Stimulated activated CD4-positive, alpha-beta T cell treated with anti-CD3 and anti-CD28 coated beads, Interleukin-1b, Interleukin-23, amount 100 ng/mL, for 24 hours (primary cell): ENCODE measurements around the gene TDRD15.
"Not testable (repeated sequence)": the region's sequence is repeated elsewhere in the genome, so short reads cannot be mapped to it uniquely, and the experiment has no call there.

ENCODE experiments used
- DNase-seq, 4 experiments: peaks; one replicate each; pipeline ENCODE4 v3.0.0-alpha.2; 2020; ENCODE audit warnings: low read depth in 4 of 4, low spot score in 1 of 4

Gene TDRD15

DNA sequence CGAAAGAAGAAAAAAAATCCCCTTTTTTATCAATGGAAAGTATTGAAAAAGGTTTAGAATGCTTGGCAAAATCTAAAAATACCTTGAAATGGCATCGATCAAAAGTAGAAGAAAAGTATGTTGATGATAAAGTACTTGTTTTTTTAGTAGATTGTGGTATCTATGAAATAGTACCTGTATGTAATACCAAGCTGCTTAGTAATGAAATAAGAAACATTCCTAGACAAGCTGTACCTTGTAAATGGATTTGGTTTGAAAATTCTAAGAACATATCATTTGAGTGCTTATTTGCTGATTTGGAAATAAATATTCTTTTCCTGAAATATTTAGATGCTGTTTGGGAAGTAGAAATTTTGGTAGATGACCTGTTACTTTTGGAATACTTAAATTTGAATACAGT lies 18.4 kb downstream of the TDRD15 start:
- DNase-seq: no peak

DNA sequence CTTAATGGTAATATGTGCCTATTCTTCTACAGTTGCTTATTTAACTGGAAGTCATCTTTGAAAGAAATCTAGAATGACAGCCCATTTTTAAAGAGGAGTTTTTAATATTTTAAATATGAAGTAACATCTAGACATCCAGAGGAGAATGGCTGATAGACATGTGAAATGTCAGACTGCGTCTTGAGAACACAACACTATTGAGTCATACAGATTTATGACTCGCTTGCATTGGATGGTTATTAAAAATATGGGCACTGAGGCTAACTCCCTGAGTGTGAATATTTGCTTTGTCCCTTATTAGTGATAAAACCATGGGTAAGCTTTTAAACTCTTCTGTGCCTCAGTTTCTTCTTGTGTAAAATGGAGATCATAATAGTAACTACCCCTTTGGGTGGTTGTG lies 22.9 kb downstream of the TDRD15 start:
- no peak for DNase-seq

DNA sequence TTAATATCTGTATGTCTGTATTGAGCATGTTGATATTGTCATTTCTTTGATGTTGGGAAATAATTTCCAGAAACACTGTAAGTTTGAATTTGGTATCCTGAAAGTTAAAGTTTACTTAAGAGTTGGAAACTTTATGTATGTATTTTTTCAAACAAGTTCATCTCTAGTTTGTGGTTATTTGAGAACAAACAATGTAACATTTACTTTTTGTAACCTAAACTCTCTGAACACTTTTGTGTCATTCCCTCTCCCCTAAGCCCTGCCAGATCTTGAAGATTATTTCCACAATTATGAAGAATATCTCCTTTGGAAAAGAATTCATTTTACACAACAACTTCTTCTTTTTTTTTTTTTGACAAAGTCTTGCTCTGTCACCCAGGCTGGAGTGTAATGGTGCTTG lies 24.9 kb downstream of the TDRD15 start:
- DNase-seq: no peak

DNA sequence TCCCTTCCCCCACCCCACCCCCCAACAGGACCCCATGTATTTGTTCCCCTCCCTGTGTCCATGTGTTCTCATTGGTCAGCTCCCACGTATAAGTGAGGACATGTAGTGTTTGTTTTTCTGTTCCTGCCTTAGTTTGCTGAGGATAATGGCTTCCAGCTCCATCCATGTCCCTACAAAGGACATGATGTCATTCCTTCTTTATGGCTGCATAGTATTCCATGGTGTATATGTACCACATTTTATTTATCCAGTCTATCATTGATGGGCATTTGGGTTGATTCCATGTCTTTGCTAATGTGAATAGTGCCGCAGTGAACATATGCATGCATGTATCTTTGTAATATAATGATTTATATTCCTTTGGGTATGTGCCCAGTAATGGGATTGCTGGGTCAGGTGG lies 27.5 kb downstream of the TDRD15 start:
- not testable (repeated sequence) for DNase-seq

DNA sequence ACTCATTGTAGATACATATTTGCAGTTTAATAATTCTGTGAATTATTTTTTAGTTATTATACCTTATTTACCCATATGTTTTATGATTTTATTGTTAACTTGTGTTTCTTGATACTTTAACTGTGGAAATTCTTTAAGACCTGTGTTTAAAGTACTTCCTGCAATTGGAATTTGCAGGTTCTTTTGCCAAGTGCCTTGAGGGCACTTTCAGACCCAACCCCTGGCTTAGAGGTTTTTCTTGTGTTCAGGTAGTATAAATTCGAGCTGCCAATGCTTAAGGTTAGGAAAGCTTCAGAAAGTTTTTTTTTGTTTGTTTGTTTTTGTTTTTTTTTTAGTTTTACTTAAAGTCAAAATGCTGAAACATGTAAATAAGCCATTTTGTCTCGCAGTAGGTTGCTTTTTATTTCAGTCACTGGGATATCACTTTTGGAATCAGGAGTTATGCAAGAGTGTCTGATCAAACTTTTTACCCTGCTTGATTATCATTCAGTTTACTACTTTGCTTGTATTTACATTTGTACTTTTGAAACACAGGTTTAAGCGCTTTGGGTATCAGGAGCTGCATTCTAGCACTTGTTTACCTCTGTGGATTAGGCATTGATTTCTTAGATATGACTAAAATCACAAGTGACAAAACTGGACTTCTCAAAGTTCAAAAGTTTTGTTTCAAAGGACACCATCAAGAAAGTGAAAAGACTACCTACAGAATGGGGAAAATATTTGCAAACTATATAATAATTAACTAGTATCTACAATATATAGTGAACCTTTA lies 31.8 kb downstream of the TDRD15 start:
- DNase-seq: no peak

DNA sequence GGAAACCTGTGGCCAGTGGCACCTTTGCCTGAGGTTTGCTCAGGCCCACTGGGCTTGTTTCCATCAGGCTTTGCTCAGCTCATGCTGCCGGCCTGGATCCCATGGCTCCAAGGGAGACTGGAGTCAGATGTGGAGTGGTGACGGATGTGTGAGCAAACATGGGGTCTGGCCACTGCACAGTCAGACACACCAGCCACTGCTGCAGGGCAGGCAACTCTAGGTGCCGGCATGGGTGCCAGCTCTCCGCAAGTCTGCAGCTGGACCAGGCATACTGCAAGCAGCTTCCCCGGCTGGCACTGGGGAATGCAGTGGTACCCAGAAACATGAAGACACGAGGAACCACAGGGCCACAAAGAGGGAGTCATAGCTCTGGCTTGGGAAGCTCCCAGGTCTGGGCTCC lies 37.4 kb downstream of the TDRD15 start:
- DNase-seq: no peak

DNA sequence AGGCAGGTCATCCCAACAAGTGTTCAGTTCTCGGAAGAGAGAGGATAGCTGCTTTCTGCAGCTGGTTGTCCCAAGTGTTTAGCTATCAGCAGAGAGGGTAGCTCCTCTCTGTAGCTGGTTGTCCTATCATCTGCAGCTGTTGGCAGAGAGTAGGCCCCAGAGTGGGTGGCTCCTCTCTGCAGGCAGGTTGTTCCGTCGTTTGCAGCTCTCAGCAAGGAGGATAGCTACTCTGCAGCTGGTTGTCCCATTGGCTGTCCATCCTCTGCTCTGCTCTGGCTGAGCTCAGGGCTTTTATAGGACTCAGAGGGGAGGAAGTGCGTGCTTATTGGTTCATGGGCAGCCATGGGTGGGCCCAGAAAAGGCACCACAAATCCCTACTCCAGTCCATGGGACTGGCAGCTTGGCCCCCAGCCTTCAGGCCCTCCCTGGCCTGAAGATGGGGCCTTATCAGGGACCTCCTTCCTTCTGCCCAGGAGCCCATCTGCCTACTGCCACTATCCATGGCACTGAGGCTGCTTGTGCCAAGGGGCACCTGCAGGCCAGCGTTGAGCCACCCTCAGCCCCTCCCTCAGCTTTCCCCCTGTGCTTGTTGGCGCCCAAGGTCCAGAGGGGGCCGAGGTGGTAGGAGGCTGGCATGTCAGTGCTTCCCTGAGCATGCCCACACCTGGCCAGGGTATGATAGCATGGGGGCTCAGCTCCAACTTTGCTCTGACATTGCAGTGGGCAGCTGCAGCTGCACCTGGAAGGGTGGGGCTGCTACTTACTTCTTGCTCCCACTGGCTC lies 38.3 kb downstream of the TDRD15 start:
- no peak for DNase-seq

DNA sequence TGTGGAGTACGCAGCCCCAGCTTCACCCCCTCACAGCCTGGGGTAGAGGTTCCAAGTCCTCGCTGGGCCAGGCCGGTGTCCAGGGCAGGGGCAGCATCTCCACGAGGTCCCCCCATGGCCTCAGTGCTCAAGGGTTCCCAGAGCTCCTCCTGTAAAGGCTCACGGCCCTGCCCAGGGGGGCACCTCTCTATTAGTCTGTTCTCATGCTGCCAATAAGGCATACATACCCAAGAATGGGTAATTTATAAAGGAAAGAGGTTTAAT lies 38.8 kb downstream of the TDRD15 start:
- no peak for DNase-seq

DNA sequence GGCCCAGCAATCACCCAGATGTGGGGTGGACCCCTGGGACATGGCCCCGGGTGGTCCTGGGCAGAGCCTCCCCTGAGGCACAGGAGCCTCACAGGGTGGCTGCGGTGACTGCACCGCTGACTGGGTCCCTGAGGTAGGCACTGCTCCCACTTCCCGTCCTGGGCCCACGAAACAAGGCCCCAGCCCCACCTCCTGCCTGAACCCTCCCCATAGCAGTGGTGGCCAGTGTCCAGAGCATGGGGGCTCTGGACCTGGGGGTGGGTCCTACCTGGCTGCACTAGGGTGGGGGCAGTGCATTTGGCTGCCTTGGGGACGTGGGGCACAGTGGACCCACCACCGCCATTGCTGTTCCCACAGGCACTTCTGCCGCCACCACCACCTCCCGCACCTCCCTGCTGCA lies 39.4 kb downstream of the TDRD15 start:
- DNase-seq: no peak

DNA sequence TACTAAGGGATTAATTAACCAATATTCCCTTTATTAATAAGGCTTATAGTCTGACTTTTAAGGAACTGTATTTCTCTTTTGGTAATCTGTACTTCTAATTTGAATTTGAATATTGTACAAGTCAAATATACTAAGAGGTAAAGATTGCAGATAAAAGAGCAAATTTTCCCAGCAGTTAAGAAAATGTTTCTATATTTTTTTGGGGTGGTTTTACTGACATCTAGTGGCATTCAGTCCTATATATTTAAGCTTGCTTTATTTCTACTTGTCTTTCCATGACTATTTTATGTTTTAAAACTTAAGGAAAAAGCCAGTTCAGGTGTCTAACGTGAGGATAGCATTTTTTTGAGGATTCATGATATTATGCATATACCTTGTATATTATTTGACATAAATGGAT lies 41.6 kb downstream of the TDRD15 start:
- no peak for DNase-seq

DNA sequence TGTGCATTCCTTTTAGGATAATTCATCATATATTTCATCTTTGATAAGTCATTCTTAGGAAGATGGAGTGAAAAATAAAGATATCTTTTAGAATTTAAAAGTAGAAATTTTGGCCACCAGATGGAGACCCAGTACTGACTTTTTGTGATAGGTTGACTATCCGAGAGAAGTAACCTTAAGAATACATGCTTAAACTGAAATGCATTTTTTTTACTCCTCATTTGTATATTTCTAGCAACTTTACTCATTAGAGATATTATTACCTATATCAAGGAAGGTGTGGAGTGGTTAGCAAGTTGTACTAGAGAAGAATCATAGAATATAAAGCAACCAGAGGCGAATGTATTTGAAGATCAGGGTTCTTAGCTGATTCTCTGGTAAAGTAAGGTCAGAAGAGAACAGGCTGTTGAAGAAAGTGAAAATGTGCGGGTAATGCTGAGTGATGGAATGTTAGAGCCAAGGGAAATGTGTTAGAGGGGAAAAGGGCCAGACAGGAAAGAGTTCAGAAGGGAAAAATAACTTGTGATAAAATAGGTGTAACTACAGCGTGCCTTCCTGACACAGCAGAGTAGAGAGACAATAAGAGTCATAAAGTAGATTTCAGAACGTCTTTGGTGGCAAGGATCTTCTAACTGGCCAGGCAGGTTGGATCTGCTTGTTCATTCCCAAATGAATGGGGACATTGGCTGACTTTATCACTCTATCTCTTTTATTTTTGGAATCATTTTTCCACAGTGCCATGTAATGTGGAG lies 52.3 kb downstream of the TDRD15 start:
- no peak for DNase-seq

DNA sequence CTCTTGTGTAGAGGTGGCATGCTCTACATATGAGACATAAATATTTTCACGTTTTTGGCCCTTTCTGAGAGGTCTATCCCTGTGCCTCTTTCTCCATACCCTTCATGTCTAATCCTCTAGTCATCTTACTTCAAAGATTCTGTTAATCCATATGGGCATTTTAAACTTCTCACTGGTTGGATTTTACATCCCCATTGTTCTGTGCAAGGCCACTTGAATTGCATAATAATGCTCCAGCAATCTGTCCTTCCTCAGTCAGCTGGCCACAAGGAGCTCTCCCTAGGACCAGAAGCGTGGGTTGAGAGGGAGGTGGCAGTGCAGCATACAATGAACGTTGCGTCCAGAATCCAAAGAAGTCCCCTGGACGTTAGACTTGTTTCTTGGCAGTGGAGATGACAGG lies 58.2 kb downstream of the TDRD15 start:
- DNase-seq: no peak

DNA sequence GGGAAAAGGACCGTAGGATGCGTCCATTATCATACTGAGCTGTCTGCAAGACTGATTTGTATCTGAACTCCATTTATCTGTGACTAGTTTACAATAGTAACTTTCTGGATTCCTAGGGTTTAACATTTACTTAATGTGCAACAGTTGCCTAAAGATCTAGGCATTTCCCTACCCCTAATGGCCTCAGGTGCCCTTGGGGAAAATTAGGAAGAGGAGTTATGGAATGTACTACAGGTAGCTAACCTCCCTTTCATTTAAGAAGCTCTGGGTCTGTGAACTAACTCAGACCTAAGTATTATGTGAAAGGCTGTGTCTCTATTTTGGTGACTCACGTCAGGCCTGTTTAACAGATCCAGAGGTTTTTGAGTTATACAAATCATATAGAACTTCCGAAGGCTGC lies 59.5 kb downstream of the TDRD15 start:
- no peak for DNase-seq

DNA sequence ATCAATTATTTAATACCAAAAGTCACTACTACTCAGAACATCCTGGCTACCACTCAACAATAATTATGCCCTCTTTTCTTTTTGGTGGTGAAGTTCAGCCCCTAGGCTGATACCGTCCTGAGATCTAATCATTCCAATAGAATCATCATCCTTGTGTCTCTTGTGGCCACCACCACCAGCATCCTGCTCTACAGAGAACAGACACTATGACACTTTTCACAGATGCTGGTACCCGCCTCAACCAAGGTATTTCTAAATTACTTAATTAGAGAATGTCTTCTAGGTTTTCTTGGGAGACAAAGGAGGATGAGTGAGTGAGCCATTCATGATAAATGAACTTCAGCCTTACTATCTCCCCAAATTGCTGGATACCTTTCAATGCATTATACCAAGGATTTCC lies 60.0 kb downstream of the TDRD15 start:
- DNase-seq: no peak

DNA sequence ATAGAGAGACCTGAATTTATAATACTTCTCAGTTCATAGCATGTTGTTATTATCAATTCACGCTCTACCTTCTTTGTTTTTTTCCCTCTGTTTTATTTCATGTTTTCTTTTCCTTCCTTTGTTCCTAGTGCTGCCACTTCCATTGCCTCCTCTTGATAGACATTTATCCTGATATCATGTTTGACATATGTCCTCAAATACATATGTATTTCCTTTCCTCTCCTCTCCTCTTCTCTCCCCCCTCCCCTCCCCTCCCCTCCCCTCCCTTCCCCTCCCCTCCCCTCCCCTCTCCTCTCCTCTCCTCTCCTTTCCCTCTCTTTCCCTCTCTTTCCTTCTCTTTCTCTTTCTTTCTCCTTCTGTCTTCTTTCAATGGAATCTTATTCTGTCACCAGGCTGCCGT lies 67.8 kb downstream of the TDRD15 start:
- no peak for DNase-seq
